ENCODE results near the gene TRIM56.

DNA sequence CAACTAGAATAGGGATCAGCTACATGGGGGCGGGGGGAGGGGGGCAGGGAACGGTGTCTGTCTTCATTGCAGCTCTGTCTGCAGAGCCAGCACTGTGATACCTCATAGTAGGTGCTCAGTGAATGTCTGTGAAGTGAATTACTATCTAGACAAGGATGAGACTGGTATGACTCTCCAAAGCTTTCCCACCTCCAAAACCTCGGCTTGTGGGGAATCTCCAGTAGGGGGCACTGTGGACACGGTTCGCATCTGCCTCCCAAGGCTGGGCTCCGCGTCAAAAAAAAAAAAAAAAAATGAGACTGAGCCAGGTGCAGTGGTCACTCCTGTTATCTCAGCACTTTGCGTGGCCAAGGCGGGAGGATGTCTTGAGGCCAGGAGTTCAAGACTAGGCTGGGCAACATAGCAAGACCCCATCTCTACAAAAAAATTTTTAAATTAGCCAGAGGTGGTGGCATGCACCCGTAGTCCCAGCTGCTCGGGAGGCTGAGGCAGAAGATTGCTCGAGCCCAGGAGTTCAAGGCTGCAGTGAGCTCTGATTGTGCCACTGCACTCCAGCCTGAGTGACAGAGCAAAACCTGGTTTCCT, 9.6 kb downstream of the TRIM56 start:
- TF ChIP-seq SP1 (CRISPR knock-in tag; conservative IDR thresholded peaks at IDR 0.05) (no peak), SMAD3 (CRISPR knock-in tag; IDR thresholded peaks at IDR 0.05; ENCODE audit: borderline replicate concordance) (no peak), JUN (CRISPR knock-in tag; IDR thresholded peaks at IDR 0.05) (no peak), NFE2L1 (CRISPR knock-in tag; IDR thresholded peaks at IDR 0.05) (no peak), SMAD4 (CRISPR knock-in tag; IDR thresholded peaks at IDR 0.05) (no peak), ETV6 (CRISPR knock-in tag; IDR thresholded peaks at IDR 0.05) (no peak)
- TF ChIP-seq, protein P1, sequence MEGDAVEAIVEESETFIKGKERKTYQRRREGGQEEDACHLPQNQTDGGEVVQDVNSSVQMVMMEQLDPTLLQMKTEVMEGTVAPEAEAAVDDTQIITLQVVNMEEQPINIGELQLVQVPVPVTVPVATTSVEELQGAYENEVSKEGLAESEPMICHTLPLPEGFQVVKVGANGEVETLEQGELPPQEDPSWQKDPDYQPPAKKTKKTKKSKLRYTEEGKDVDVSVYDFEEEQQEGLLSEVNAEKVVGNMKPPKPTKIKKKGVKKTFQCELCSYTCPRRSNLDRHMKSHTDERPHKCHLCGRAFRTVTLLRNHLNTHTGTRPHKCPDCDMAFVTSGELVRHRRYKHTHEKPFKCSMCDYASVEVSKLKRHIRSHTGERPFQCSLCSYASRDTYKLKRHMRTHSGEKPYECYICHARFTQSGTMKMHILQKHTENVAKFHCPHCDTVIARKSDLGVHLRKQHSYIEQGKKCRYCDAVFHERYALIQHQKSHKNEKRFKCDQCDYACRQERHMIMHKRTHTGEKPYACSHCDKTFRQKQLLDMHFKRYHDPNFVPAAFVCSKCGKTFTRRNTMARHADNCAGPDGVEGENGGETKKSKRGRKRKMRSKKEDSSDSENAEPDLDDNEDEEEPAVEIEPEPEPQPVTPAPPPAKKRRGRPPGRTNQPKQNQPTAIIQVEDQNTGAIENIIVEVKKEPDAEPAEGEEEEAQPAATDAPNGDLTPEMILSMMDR (IDR thresholded peaks at IDR 0.05), result peak; percentile 73
- TF ChIP-seq, protein P2, sequence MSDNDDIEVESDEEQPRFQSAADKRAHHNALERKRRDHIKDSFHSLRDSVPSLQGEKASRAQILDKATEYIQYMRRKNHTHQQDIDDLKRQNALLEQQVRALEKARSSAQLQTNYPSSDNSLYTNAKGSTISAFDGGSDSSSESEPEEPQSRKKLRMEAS (CRISPR knock-in tag; IDR thresholded peaks at IDR 0.05), result no peak
- TF ChIP-seq, protein P3, sequence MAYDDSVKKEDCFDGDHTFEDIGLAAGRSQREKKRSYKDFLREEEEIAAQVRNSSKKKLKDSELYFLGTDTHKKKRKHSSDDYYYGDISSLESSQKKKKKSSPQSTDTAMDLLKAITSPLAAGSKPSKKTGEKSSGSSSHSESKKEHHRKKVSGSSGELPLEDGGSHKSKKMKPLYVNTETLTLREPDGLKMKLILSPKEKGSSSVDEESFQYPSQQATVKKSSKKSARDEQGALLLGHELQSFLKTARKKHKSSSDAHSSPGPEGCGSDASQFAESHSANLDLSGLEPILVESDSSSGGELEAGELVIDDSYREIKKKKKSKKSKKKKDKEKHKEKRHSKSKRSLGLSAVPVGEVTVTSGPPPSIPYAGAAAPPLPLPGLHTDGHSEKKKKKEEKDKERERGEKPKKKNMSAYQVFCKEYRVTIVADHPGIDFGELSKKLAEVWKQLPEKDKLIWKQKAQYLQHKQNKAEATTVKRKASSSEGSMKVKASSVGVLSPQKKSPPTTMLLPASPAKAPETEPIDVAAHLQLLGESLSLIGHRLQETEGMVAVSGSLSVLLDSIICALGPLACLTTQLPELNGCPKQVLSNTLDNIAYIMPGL (CRISPR knock-in tag; IDR thresholded peaks at IDR 0.05), result no peak
- TF ChIP-seq, protein P4, sequence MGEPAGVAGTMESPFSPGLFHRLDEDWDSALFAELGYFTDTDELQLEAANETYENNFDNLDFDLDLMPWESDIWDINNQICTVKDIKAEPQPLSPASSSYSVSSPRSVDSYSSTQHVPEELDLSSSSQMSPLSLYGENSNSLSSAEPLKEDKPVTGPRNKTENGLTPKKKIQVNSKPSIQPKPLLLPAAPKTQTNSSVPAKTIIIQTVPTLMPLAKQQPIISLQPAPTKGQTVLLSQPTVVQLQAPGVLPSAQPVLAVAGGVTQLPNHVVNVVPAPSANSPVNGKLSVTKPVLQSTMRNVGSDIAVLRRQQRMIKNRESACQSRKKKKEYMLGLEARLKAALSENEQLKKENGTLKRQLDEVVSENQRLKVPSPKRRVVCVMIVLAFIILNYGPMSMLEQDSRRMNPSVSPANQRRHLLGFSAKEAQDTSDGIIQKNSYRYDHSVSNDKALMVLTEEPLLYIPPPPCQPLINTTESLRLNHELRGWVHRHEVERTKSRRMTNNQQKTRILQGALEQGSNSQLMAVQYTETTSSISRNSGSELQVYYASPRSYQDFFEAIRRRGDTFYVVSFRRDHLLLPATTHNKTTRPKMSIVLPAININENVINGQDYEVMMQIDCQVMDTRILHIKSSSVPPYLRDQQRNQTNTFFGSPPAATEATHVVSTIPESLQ (CRISPR knock-in tag; IDR thresholded peaks at IDR 0.05), result no peak
- TF ChIP-seq, protein P5, sequence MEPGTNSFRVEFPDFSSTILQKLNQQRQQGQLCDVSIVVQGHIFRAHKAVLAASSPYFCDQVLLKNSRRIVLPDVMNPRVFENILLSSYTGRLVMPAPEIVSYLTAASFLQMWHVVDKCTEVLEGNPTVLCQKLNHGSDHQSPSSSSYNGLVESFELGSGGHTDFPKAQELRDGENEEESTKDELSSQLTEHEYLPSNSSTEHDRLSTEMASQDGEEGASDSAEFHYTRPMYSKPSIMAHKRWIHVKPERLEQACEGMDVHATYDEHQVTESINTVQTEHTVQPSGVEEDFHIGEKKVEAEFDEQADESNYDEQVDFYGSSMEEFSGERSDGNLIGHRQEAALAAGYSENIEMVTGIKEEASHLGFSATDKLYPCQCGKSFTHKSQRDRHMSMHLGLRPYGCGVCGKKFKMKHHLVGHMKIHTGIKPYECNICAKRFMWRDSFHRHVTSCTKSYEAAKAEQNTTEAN (CRISPR knock-in tag; IDR thresholded peaks at IDR 0.05), result no peak
